Caco-2 (cell line): ENCODE data around the gene RGS7. TPM values are rescaled to one million over a fixed set of nuclear protein-coding genes. Genes with fewer than 3 reads are reported as not detected.

ENCODE experiments used
- BruUV-seq: library from RNA; stranded (reverse); fragments of 400-500 nt; replicated peaks from 2 replicates; lab custom pipeline; 2021; lab: Mats Ljungman, UMichigan
- CTCF ChIA-PET: fragments of 300-600 bp; sonication (Branson Sonifier 250); formaldehyde crosslinking; loops from one replicate; lab custom pipeline; 2022; ENCODE audit warnings: antibody characterized with exemption; lab: Charles Lee
- POLR2A ChIA-PET: fragments of 300-600 bp; sonication (Branson Sonifier 250); formaldehyde crosslinking; loops from one replicate; lab custom pipeline; 2022; ENCODE audit warnings: antibody characterized with exemption; lab: Charles Lee
- DNase-seq, 2 experiments: peaks; one replicate each; pipeline versions ENCODE4 v3.0.0 to v3.0.0-alpha.2; 2020 to 2022
- H3K27me3 ChIP-seq: replicated peaks from 2 replicates; pipeline ENCODE4 v1.6.0; 2011; ENCODE audit warnings: low read length; ENCODE audit not compliant: control insufficient read depth, insufficient read depth
- H3K36me3 ChIP-seq: 2 replicates; pipeline ENCODE4 v1.5.1; 2011; ENCODE audit warnings: low read length; ENCODE audit not compliant: control insufficient read depth, insufficient read depth
- H3K4me1 ChIP-seq: fragments of 250-450 bp; sonication (Bioruptor Pico); 2 replicates; pipeline ENCODE4 v1.5.1; 2020; ENCODE audit warnings: mild to moderate bottlenecking
- H3K4me3 ChIP-seq: 2 replicates; pipeline ENCODE4 v1.5.1; 2011; ENCODE audit warnings: low read depth, mild to moderate bottlenecking, control low read depth, low read length
- H3K9me3 ChIP-seq: fragments of 250-450 bp; sonication (Bioruptor Pico); 2 replicates; pipeline ENCODE4 v1.5.1; 2020; ENCODE audit warnings: mild to moderate bottlenecking, moderate library complexity
- H3K27ac Mint-ChIP-seq: one replicate; pipeline ENCODE4 v1.8.0; 2022; ENCODE audit warnings: mixed read lengths; ENCODE audit not compliant: unreplicated experiment
- H3K27me3 Mint-ChIP-seq: one replicate; pipeline ENCODE4 v1.8.0; 2022; ENCODE audit warnings: mixed read lengths; ENCODE audit not compliant: insufficient read depth, unreplicated experiment
- H3K36me3 Mint-ChIP-seq: one replicate; pipeline ENCODE4 v1.8.0; 2022; ENCODE audit warnings: mild to moderate bottlenecking, mixed read lengths; ENCODE audit not compliant: insufficient read depth, unreplicated experiment
- H3K4me1 Mint-ChIP-seq: one replicate; pipeline ENCODE4 v1.8.0; 2022; ENCODE audit warnings: low read depth, mixed read lengths; ENCODE audit not compliant: unreplicated experiment
- H3K4me3 Mint-ChIP-seq: one replicate; pipeline ENCODE4 v1.8.0; 2022; ENCODE audit warnings: mild to moderate bottlenecking, moderate library complexity, mixed read lengths; ENCODE audit not compliant: unreplicated experiment
- H3K9me3 Mint-ChIP-seq: one replicate; pipeline ENCODE4 v1.8.0; 2022; ENCODE audit warnings: mixed read lengths; ENCODE audit not compliant: unreplicated experiment
- CTCF ChIP-seq, 2 experiments: fragments of 200-600 bp in 1 of 2; IDR thresholded peaks; 1 replicate in 1 of 2; 2 replicates in 1 of 2; pipeline versions ENCODE4 v1.5.1 to v1.8.0; 2011 to 2022; ENCODE audit warnings: antibody characterized with exemption in 1 of 2, control low read depth in 1 of 2, inconsistent platforms in 1 of 2, low read depth in 1 of 2, low read length in 1 of 2, mild to moderate bottlenecking in 1 of 2, moderate library complexity in 1 of 2; ENCODE audit not compliant: insufficient read depth in 1 of 2, severe bottlenecking in 1 of 2, unreplicated experiment in 1 of 2
- intact Hi-C: fragments of 100-400 bp; cut with micrococcal nuclease; formaldehyde crosslinking; loops from one replicate; pipeline ENCODE4 v1.10.0; 2022; ENCODE audit not compliant: unreplicated experiment
- total RNA-seq: library from RNA; stranded (reverse); gene quantifications from 2 replicates; pipeline ENCODE4 v1.2.3, GENCODE V29; 2022

The RGS7 gene
- total RNA-seq, 1 experiment from 2014 or later = not detected

DNA sequence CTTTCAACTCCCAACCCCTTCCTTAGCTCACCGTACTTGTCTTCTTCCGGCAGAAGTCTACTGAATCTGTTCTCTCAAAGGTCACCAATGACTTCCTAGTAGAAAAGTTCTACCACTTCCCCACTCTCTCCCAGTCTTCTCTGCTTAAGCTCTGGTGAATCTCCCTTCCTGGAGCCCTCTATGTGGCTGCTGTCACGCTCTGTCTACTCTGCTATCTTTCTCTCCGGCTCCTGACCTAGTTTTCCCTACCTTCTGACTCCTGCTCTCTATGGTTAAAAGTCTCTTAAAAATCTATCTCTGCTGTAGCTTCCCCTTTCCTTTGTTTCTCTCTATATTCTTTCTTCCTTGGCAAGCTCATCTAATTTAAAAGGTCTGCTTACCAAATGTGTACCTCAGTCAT lies 394.9 kb downstream of the RGS7 start:
- H3K9me3 ChIP-seq = no peaks in the 10 kb centered on the region
- Mint-ChIP-seq H3K4me3 (no peak overlapping the region), H3K27me3 (no peaks in the 10 kb centered on the region), H3K9me3 (no peaks in the 10 kb centered on the region), H3K36me3 (no peaks in the 10 kb centered on the region), H3K27ac (no peak overlapping the region), H3K4me1 (no peaks in the 10 kb centered on the region)
- H3K4me3 ChIP-seq = no peak overlapping the region
- DNase-seq = no peak
- TF ChIP-seq CTCF (IDR thresholded peaks at IDR 0.05; ENCODE audit: insufficient read depth in 1 of 2, low read depth in 1 of 2, low read length in 1 of 2, severe bottlenecking in 1 of 2, unreplicated experiment in 1 of 2) = no peak
- ChIA-PET POLR2A (no interaction called here), CTCF (no interaction called here)
- no TSS peak for BruUV-seq
- H3K36me3 ChIP-seq = no peaks in the 10 kb centered on the region
- H3K27me3 ChIP-seq = no peaks in the 10 kb centered on the region
- H3K4me1 ChIP-seq = no peaks in the 10 kb centered on the region
- intact Hi-C loops = no loop called here

GRCh38 chr1:240956424-240956823 lies 400.6 kb downstream of the RGS7 start:
- intact Hi-C loops = no loop called here
- Histone ChIP-seq H3K4me1 (no peaks in the 10 kb centered on the region), H3K4me3 (no peak overlapping the region), H3K27me3 (no peaks in the 10 kb centered on the region), H3K36me3 (no peaks in the 10 kb centered on the region), H3K9me3 (no peaks in the 10 kb centered on the region)
- POLR2A ChIA-PET = no interaction called here
- no peak overlapping the region for H3K4me3 Mint-ChIP-seq
- H3K9me3 Mint-ChIP-seq = no peaks in the 10 kb centered on the region
- H3K4me1 Mint-ChIP-seq = no peaks in the 10 kb centered on the region
- CTCF ChIA-PET = no interaction called here
- BruUV-seq = no TSS peak
- no peak for TF ChIP-seq CTCF (IDR thresholded peaks at IDR 0.05; ENCODE audit: insufficient read depth in 1 of 2, low read depth in 1 of 2, low read length in 1 of 2, severe bottlenecking in 1 of 2, unreplicated experiment in 1 of 2)
- peaks cover 12% of the 10 kb centered on the region for H3K27me3 Mint-ChIP-seq
- no peak overlapping the region for H3K27ac Mint-ChIP-seq
- DNase-seq = no peak
- no peaks in the 10 kb centered on the region for H3K36me3 Mint-ChIP-seq

DNA sequence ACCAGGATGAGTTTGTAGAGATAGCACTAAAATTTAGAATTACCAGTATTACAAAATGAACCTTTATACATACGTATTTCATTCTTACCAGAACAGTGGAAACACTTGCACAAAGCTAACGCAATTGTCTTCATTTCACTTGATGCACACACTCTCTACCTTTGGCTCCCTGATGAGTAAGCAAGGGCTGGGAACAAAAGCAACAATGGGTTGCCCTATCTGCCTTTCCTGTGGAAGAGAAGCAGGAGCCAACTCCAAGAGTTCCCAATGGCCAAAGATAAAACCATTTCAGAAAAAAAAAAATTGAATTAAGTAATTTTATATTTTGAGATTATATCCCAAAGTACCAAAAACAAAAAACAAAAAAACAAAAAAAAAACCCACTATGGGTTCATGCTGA lies 401.0 kb downstream of the RGS7 start:
- POLR2A ChIA-PET = no interaction called here
- intact Hi-C loops = no loop called here
- Histone ChIP-seq H3K4me3 (no peak overlapping the region), H3K9me3 (no peaks in the 10 kb centered on the region), H3K27me3 (no peaks in the 10 kb centered on the region), H3K4me1 (no peaks in the 10 kb centered on the region), H3K36me3 (no peaks in the 10 kb centered on the region)
- H3K4me1 Mint-ChIP-seq = no peaks in the 10 kb centered on the region
- no TSS peak for BruUV-seq
- TF ChIP-seq CTCF (IDR thresholded peaks at IDR 0.05; ENCODE audit: insufficient read depth in 1 of 2, low read depth in 1 of 2, low read length in 1 of 2, severe bottlenecking in 1 of 2, unreplicated experiment in 1 of 2) = no peak
- DNase-seq = no peak
- H3K9me3 Mint-ChIP-seq = no peaks in the 10 kb centered on the region
- H3K36me3 Mint-ChIP-seq = no peaks in the 10 kb centered on the region
- CTCF ChIA-PET = no interaction called here
- H3K27me3 Mint-ChIP-seq = peaks cover 12% of the 10 kb centered on the region
- H3K4me3 Mint-ChIP-seq = no peak overlapping the region
- no peak overlapping the region for H3K27ac Mint-ChIP-seq
